ENCODE results near the gene KCNB1. TPM values are rescaled to one million over a fixed set of nuclear protein-coding genes. Genes with fewer than 3 reads are reported as not detected.

Gene KCNB1
- total RNA-seq, 1 donor from 2014 or later: 0.41 TPM

GRCh38 chr20:49335476-49335875, 147.0 kb downstream of the KCNB1 start:
- Histone ChIP-seq H3K27ac (no peak overlapping the region), H3K4me1 (no peaks in the 10 kb centered on the region), H3K9me3 (no peaks in the 10 kb centered on the region), H3K36me3 (no peaks in the 10 kb centered on the region), H3K27me3 (peaks cover 13% of the 10 kb centered on the region), H3K4me3 (no peak overlapping the region)
- TF ChIP-seq, protein P1, sequence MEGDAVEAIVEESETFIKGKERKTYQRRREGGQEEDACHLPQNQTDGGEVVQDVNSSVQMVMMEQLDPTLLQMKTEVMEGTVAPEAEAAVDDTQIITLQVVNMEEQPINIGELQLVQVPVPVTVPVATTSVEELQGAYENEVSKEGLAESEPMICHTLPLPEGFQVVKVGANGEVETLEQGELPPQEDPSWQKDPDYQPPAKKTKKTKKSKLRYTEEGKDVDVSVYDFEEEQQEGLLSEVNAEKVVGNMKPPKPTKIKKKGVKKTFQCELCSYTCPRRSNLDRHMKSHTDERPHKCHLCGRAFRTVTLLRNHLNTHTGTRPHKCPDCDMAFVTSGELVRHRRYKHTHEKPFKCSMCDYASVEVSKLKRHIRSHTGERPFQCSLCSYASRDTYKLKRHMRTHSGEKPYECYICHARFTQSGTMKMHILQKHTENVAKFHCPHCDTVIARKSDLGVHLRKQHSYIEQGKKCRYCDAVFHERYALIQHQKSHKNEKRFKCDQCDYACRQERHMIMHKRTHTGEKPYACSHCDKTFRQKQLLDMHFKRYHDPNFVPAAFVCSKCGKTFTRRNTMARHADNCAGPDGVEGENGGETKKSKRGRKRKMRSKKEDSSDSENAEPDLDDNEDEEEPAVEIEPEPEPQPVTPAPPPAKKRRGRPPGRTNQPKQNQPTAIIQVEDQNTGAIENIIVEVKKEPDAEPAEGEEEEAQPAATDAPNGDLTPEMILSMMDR (IDR thresholded peaks at IDR 0.05): no peak
- ATAC-seq: no peak
- intact Hi-C loops (cut with DNase I): loop anchor here (10.0 kb wide), 2 partner anchors 149 to 199 kb away; partner anchors contain the start of gene KCNB1
- DNase-seq: no peak

GRCh38 chr20:49330701-49331615, 151.5 kb downstream of the KCNB1 start:
- ATAC-seq (no peak), DNase-seq (no peak)
- no peaks in the 10 kb centered on the region for H3K36me3 ChIP-seq
- no peak overlapping the region for H3K4me3 ChIP-seq
- intact Hi-C loops (cut with DNase I): loop anchor here (5.0 to 10.0 kb wide), 3 partner anchors 154 to 276 kb away; partner anchors contain the start of gene KCNB1
- H3K9me3 ChIP-seq: no peaks in the 10 kb centered on the region
- H3K4me1 ChIP-seq: no peaks in the 10 kb centered on the region
- TF ChIP-seq, protein P1 (IDR thresholded peaks at IDR 0.05): no peak
- H3K27me3 ChIP-seq: peaks cover 13% of the 10 kb centered on the region
- no peak overlapping the region for H3K27ac ChIP-seq

DNA sequence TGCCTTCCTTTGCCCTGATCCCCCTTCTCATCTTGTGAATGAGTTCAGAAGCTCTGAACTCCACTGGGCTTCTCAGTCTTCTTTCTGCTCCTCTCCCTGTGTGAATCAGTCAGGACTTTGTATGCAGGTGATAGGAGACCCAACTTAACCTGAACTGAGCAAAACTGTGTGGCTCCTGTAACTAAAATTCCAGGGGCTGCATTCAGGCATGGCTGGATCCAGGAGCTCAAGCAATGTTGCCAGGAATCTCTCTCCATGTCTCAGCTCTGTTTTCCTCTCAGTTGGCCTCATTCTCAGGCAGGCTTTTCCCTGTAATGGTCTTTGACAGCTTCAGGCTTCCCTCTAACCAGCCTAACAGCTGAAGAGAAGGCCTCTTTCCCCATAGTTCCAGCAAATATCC, 153.7 kb downstream of the KCNB1 start:
- H3K27ac ChIP-seq: no peak overlapping the region
- TF ChIP-seq, protein P1 (IDR thresholded peaks at IDR 0.05): no peak
- no peaks in the 10 kb centered on the region for H3K4me1 ChIP-seq
- intact Hi-C loops (cut with DNase I): loop anchor here (5.0 kb wide), 1 partner anchor 91 kb away; no protein-coding TSS in a partner anchor
- H3K36me3 ChIP-seq: no peaks in the 10 kb centered on the region
- H3K9me3 ChIP-seq: no peaks in the 10 kb centered on the region
- H3K27me3 ChIP-seq: peaks cover 13% of the 10 kb centered on the region
- ATAC-seq (no peak), DNase-seq (no peak)
- H3K4me3 ChIP-seq: no peak overlapping the region

DNA sequence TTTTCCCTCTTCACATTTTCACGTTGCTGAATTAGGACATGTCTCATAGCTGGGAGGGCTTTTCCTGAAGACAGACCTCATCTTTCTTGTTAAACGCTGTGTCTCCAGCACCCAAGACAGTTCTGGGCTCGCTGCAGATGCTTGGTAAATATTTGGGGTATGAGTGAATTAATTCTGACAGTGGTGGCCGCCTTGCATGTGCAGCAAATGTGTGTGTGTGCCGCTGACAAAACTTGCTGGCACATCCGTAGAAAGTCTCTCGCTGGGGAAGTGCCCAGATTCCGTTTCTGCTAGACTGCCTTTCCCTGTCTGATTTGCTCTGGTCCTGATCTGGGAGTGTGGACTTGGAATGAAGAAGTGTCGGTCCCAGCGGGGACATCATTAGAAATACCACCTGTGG, 156.4 kb downstream of the KCNB1 start:
- Histone ChIP-seq H3K27ac (no peak overlapping the region), H3K9me3 (no peaks in the 10 kb centered on the region), H3K4me1 (no peaks in the 10 kb centered on the region), H3K36me3 (no peaks in the 10 kb centered on the region), H3K27me3 (peaks cover 11% of the 10 kb centered on the region), H3K4me3 (no peak overlapping the region)
- TF ChIP-seq, protein P1 (IDR thresholded peaks at IDR 0.05): no peak
- ATAC-seq: no peak
- DNase-seq: no peak
- intact Hi-C loops (cut with DNase I): loop anchor here (5.0 kb wide), 1 partner anchor 89 kb away; no protein-coding TSS in a partner anchor

DNA sequence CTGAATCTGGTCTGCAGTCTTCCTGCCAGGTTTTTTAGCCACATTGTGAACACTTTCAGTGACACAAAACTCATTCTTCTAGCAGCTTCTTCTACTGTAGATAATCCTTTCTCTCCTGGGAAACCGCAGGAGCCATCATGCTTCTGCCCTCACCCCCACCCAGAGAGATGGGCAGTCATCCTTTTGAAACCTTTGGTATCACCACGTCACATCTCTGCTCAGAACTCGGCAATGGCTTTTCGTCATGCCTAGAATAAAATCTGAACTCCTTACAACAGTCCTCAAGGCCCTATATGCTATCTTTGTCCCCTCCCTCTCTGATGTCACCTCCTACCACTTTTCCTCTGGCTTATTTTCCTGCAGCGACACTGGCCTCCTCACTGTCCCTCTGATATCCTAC, 158.2 kb downstream of the KCNB1 start:
- no peak for ATAC-seq
- Histone ChIP-seq H3K4me3 (no peak overlapping the region), H3K9me3 (no peaks in the 10 kb centered on the region), H3K36me3 (no peaks in the 10 kb centered on the region), H3K27ac (no peak overlapping the region), H3K27me3 (peaks cover 27% of the 10 kb centered on the region), H3K4me1 (peaks cover 2% of the 10 kb centered on the region)
- TF ChIP-seq, protein P1 (IDR thresholded peaks at IDR 0.05): no peak
- intact Hi-C loops (cut with DNase I): no loop called here
- no peak for DNase-seq

Measured in upper lobe of right lung (tissue), 1 donor.